ENCODE results near the gene PNPLA8.

PNPLA8 gene

DNA sequence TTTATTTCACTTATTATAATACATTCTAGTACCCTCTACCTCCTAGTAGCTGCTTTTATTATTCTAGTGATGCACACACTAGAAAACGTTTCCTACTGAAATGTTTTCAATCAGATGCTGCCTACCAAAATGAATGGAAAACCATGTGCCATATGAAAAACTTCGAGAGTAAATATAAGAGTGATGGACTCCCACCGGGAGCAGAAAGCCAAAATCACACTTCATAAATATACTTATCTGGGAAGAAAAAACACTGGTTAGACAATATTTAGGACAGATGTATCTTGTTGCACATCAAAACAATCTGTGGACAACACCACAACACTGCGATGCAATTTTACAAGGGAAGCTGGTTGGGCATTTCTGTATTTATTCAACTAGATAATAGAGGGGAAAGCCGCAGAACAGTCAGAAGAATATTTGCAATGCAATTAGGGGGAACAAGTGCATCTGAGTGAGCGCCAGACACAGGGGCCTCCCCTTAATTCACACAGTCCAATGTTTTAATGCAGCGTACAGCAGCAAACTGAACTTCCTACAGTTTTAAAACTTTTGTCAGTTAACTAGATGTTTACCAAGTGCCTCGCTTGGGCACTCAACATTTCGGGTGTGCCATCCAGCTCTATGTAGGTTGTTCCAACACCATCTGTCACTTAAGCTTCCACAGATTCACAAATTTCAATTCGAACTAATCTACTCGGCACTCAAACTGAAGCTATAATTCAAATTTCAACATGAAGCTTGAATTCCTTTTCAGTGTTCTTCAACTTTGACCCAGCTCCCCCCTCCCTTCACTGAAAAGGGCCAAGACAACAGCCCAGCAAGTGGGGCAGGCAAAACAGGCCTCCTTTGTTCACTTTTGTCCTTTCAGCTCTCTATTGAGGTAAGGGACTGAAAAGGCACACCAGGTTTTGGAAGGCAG lies 77.1 kb downstream of the PNPLA8 start:
- DNase-seq (ENCODE audit: low read depth), result no peak
- H3K4me3 ChIP-seq (ENCODE audit: low read length), result no peak overlapping the region
- TF ChIP-seq, protein P1, sequence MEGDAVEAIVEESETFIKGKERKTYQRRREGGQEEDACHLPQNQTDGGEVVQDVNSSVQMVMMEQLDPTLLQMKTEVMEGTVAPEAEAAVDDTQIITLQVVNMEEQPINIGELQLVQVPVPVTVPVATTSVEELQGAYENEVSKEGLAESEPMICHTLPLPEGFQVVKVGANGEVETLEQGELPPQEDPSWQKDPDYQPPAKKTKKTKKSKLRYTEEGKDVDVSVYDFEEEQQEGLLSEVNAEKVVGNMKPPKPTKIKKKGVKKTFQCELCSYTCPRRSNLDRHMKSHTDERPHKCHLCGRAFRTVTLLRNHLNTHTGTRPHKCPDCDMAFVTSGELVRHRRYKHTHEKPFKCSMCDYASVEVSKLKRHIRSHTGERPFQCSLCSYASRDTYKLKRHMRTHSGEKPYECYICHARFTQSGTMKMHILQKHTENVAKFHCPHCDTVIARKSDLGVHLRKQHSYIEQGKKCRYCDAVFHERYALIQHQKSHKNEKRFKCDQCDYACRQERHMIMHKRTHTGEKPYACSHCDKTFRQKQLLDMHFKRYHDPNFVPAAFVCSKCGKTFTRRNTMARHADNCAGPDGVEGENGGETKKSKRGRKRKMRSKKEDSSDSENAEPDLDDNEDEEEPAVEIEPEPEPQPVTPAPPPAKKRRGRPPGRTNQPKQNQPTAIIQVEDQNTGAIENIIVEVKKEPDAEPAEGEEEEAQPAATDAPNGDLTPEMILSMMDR (IDR thresholded peaks at IDR 0.05; ENCODE audit: insufficient read depth, low read depth, low read length, missing control alignments), result no peak

DNA sequence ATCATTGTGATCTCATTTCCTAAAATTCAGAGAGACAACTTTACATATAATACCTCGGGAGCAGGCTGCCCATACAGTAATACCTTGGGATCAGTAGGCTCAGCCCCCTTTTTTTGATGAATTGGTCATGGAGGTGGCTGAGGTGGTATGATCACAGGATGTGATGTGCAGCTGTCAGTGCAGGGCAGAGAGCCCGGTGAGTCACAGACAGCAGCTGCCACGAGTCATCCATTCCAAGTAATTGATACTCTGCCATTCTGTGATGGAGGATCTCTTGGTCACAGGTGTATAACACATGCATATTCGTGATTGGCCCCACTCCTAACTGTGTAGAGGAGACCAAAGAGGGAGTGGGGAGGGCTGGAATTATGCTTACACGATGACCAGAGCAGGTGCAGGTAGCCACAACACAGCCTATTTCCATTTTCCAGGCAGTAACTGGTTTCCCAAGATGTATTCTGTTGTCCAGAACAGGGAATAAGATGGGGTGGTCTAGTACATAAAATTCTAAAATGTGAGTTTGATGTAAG lies 83.8 kb downstream of the PNPLA8 start:
- peak; percentile 82 for DNase-seq (ENCODE audit: low read depth)
- H3K4me3 ChIP-seq (ENCODE audit: low read length), result no peak overlapping the region
- TF ChIP-seq, protein P1 (IDR thresholded peaks at IDR 0.05; ENCODE audit: insufficient read depth, low read depth, low read length, missing control alignments), result no peak

DNA sequence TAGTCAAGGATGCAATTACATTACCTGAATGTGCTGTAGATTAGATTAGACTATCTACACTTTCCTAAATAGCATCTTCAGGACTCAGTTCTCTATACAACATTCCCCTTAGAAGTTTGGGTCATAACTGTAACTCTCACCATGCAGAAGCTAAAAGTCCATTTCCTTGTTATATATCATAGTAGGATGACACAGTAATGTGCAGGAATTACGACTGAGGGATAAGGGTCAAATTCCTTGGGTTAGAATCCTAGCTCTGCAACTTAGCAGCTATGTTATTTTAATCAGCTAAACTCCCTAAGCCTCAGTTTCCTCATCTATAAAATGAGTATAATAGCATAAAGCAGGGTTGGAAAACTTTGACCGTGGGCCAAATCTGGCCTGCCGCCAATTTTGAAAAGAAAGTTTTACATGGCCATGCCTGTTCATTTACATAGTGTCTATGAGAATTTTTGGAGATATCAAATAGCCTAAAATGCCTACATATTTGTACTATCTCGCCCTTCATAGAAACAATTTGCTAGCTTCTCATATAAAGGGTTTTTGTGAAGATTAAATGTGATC lies 84.5 kb downstream of the PNPLA8 start:
- DNase-seq (ENCODE audit: low read depth), result no peak
- TF ChIP-seq, protein P1 (IDR thresholded peaks at IDR 0.05; ENCODE audit: insufficient read depth, low read depth, low read length, missing control alignments), result no peak
- no peak overlapping the region for H3K4me3 ChIP-seq (ENCODE audit: low read length)

DNA sequence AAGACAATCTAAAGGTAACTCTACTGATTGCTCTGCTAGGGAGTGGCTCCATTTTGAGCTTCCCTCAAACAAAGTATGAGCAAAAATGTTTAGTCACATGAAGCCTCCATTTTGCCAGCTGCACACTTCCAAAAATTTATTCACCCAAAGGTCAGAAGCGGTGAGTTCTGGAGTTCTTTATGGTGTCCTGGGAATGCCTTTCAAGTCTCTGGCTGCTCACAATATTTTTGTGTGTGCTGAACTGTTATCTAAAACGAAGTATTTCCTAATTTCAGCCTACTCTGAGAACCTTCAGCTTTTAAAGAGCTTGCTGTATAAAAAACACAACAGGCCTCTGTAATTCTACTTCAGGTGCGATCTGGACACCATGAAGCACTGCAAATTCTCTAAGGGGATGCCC lies 85.3 kb downstream of the PNPLA8 start:
- DNase-seq (ENCODE audit: low read depth), result no peak
- TF ChIP-seq, protein P1 (IDR thresholded peaks at IDR 0.05; ENCODE audit: insufficient read depth, low read depth, low read length, missing control alignments), result no peak
- no peak overlapping the region for H3K4me3 ChIP-seq (ENCODE audit: low read length)

DNA sequence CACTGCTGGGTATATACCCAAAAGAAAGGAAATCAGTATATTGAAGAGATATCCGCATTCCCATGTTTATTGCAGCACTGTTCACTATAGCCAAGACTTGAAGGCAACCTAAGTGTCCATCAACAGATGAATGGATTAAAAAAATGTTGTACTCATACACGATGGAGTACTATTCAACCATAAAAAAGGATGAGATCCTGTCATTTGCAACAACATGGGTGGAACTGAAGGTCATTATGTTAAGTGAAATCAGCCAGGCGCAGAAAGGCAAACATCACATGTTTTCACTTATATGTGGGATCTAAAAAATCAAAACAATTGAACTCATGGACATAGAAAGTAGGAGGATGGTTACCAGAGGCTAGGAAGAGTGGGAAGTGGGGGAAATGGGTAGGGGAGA lies 89.0 kb downstream of the PNPLA8 start:
- H3K4me3 ChIP-seq (ENCODE audit: low read length), result no peak overlapping the region
- TF ChIP-seq, protein P1 (IDR thresholded peaks at IDR 0.05; ENCODE audit: insufficient read depth, low read depth, low read length, missing control alignments), result no peak
- no peak for DNase-seq (ENCODE audit: low read depth)

DNA sequence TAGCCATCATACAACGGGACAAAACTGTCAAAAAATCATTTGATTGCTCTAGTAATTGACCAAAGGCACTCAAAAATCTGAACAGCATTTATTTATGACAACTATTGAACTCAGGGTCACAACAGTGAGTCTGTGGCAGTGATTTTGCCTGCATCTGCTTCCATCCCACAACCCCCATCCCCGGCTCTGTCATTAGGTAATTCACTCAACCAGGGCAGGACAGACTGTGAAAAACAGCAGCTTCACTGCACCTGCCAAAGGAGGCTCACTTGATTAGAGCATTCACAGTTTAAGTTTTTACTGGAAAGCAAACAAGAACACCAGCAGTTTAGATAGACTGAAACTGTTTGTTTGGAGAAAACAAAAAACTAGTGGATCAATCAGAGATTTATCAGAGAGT lies 91.9 kb downstream of the PNPLA8 start:
- TF ChIP-seq, protein P1 (IDR thresholded peaks at IDR 0.05; ENCODE audit: insufficient read depth, low read depth, low read length, missing control alignments), result no peak
- DNase-seq (ENCODE audit: low read depth), result no peak

More for the DNA sequence above, 91.9 kb downstream of the PNPLA8 start:
- H3K4me3 ChIP-seq (ENCODE audit: low read length), result no peak overlapping the region
